Neural progenitor cell (in vitro differentiated cells): ENCODE data around the gene PLEKHO2. TPM values are rescaled to one million over a fixed set of nuclear protein-coding genes. Genes with fewer than 3 reads are reported as not detected.

Source experiments
- DNase-seq: peaks from one replicate; pipeline ENCODE4 v3.0.0-alpha.2; 2016; ENCODE audit warnings: low spot score
- H2AFZ ChIP-seq: fragments of 200-600 bp; sonication (generic); replicated peaks from 2 replicates; pipeline ENCODE4 v1.6.1; 2016; ENCODE audit warnings: antibody characterized with exemption
- H3F3A ChIP-seq: fragments of 200-600 bp; sonication (generic); 2 replicates; pipeline ENCODE4 v1.6.1; 2016; ENCODE audit warnings: antibody characterized with exemption, low read depth
- H3K27ac ChIP-seq: fragments of 200-600 bp; sonication (generic); 2 replicates; pipeline ENCODE4 v1.5.1; 2016; ENCODE audit warnings: mild to moderate bottlenecking
- H3K27me3 ChIP-seq: fragments of 200-600 bp; sonication (generic); 2 replicates; pipeline ENCODE4 v1.6.1; 2016; ENCODE audit warnings: mild to moderate bottlenecking, moderate library complexity
- H3K36me3 ChIP-seq: fragments of 200-600 bp; sonication (generic); 2 replicates; pipeline ENCODE4 v1.5.1; 2016
- H3K4me1 ChIP-seq: fragments of 200-600 bp; sonication (generic); 2 replicates; pipeline ENCODE4 v1.6.1; 2016; ENCODE audit warnings: mixed run types
- H3K4me2 ChIP-seq: fragments of 200-600 bp; sonication (generic); 2 replicates; pipeline ENCODE4 v1.6.1; 2016
- H3K4me3 ChIP-seq: fragments of 200-600 bp; sonication (generic); 2 replicates; pipeline ENCODE4 v1.5.1; 2016
- H3K79me2 ChIP-seq: fragments of 200-600 bp; sonication (generic); 2 replicates; pipeline ENCODE4 v1.6.1; 2016; ENCODE audit warnings: low read depth
- H3K9ac ChIP-seq: fragments of 200-600 bp; sonication (generic); 2 replicates; pipeline ENCODE4 v1.6.1; 2016
- H3K9me3 ChIP-seq: fragments of 200-600 bp; sonication (generic); 2 replicates; pipeline ENCODE4 v1.5.1; 2016; ENCODE audit warnings: low read depth
- H4K20me1 ChIP-seq: fragments of 200-600 bp; sonication (generic); 2 replicates; pipeline ENCODE4 v1.6.1; 2016; ENCODE audit warnings: low read depth
- H3K27ac Mint-ChIP-seq: 3 replicates; pipeline ENCODE4 v1.8.0; 2021; ENCODE audit warnings: mixed read lengths
- H3K27me3 Mint-ChIP-seq: 2 replicates; pipeline ENCODE4 v1.8.0; 2022; ENCODE audit warnings: low read depth, mild to moderate bottlenecking, inconsistent platforms, moderate library complexity, mixed read lengths; ENCODE audit not compliant: insufficient read depth
- H3K36me3 Mint-ChIP-seq: 3 replicates; pipeline ENCODE4 v1.8.0; 2021; ENCODE audit warnings: mixed read lengths
- H3K4me1 Mint-ChIP-seq: 3 replicates; pipeline ENCODE4 v1.8.0; 2021; ENCODE audit warnings: mixed read lengths
- H3K4me3 Mint-ChIP-seq: 3 replicates; pipeline ENCODE4 v1.8.0; 2021; ENCODE audit warnings: mild to moderate bottlenecking, moderate library complexity, mixed read lengths
- H3K9me3 Mint-ChIP-seq: 3 replicates; pipeline ENCODE4 v1.8.0; 2020; ENCODE audit warnings: mixed read lengths
- EZH2 ChIP-seq: fragments of 200-600 bp; sonication (generic); IDR thresholded peaks from 2 replicates; pipeline ENCODE4 v1.6.1; 2017; ENCODE audit warnings: antibody characterized with exemption, mild to moderate bottlenecking, moderate library complexity
- EZH2phosphoT487 ChIP-seq: fragments of 200-600 bp; sonication (generic); IDR thresholded peaks from 2 replicates; pipeline ENCODE4 v1.6.1; 2017; ENCODE audit warnings: antibody characterized with exemption
- total RNA-seq: library from RNA; depleted of rRNA; stranded (reverse); fragments of >200 nt; gene quantifications from 2 replicates; pipeline ENCODE4 v1.2.3, GENCODE V29; 2015; ENCODE audit warnings: low replicate concordance
- TF ChIP-seq, protein P1 (sequence below): fragments of 200-600 bp; sonication (generic); IDR thresholded peaks from 2 replicates; pipeline ENCODE4 v1.5.1; 2017; ENCODE audit warnings: antibody characterized with exemption, mild to moderate bottlenecking

Gene PLEKHO2
- total RNA-seq, 1 donor from 2014 or later, result 7.7 TPM

- Histone ChIP-seq H3K4me1 (peaks cover 52% of the 10 kb centered on the region), H2AFZ (no peak overlapping the region), H3K27me3 (no peaks in the 10 kb centered on the region), H3K9me3 (no peaks in the 10 kb centered on the region), H3K4me3 (no peak overlapping the region), H3K27ac (no peak overlapping the region), H3K9ac (no peak overlapping the region), H4K20me1 (no peaks in the 10 kb centered on the region), H3K36me3 (no peaks in the 10 kb centered on the region), H3K4me2 (no peak overlapping the region), H3K79me2 (no peaks in the 10 kb centered on the region), H3F3A (peaks cover 62% of the 10 kb centered on the region)
- DNase-seq, result no peak
- Mint-ChIP-seq H3K4me3 (no peak overlapping the region), H3K9me3 (no peaks in the 10 kb centered on the region), H3K27ac (peak overlapping the region; percentile 83), H3K4me1 (peaks cover 50% of the 10 kb centered on the region), H3K36me3 (no peaks in the 10 kb centered on the region), H3K27me3 (peaks cover 11% of the 10 kb centered on the region)
- TF ChIP-seq EZH2 (no peak), EZH2phosphoT487 (no peak)
- TF ChIP-seq, protein P1, sequence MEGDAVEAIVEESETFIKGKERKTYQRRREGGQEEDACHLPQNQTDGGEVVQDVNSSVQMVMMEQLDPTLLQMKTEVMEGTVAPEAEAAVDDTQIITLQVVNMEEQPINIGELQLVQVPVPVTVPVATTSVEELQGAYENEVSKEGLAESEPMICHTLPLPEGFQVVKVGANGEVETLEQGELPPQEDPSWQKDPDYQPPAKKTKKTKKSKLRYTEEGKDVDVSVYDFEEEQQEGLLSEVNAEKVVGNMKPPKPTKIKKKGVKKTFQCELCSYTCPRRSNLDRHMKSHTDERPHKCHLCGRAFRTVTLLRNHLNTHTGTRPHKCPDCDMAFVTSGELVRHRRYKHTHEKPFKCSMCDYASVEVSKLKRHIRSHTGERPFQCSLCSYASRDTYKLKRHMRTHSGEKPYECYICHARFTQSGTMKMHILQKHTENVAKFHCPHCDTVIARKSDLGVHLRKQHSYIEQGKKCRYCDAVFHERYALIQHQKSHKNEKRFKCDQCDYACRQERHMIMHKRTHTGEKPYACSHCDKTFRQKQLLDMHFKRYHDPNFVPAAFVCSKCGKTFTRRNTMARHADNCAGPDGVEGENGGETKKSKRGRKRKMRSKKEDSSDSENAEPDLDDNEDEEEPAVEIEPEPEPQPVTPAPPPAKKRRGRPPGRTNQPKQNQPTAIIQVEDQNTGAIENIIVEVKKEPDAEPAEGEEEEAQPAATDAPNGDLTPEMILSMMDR, result no peak
These were observed 35.2 kb upstream of the PLEKHO2 start for GRCh38 chr15:64806509-64806908.

GRCh38 chr15:64807051-64807749, 34.5 kb upstream of the PLEKHO2 start:
- Histone ChIP-seq H3K4me2 (peak overlapping the region; percentile 37), H3K27ac (no peak overlapping the region), H4K20me1 (no peaks in the 10 kb centered on the region), H3K79me2 (no peaks in the 10 kb centered on the region), H3K27me3 (no peaks in the 10 kb centered on the region), H3K9ac (no peak overlapping the region), H2AFZ (peak overlapping the region; percentile 96), H3F3A (peaks cover 60% of the 10 kb centered on the region), H3K9me3 (no peaks in the 10 kb centered on the region), H3K4me1 (peaks cover 52% of the 10 kb centered on the region), H3K4me3 (no peak overlapping the region), H3K36me3 (no peaks in the 10 kb centered on the region)
- no peak overlapping the region for H3K4me3 Mint-ChIP-seq
- peaks cover 13% of the 10 kb centered on the region for H3K27me3 Mint-ChIP-seq
- no peaks in the 10 kb centered on the region for H3K9me3 Mint-ChIP-seq
- H3K27ac Mint-ChIP-seq, result peak overlapping the region; percentile 33
- no peaks in the 10 kb centered on the region for H3K36me3 Mint-ChIP-seq
- peaks cover 47% of the 10 kb centered on the region for H3K4me1 Mint-ChIP-seq
- TF ChIP-seq EZH2phosphoT487 (no peak), EZH2 (no peak)
- TF ChIP-seq, protein P1, result no peak
- DNase-seq, result peak; percentile 51

GRCh38 chr15:64807751-64808222, 33.9 kb upstream of the PLEKHO2 start:
- H3K9me3 ChIP-seq, result no peaks in the 10 kb centered on the region
- H3K27ac ChIP-seq, result no peak overlapping the region
- Mint-ChIP-seq H3K36me3 (no peaks in the 10 kb centered on the region), H3K9me3 (no peaks in the 10 kb centered on the region), H3K4me1 (peaks cover 49% of the 10 kb centered on the region), H3K4me3 (no peak overlapping the region), H3K27ac (no peak overlapping the region), H3K27me3 (peaks cover 13% of the 10 kb centered on the region)
- TF ChIP-seq EZH2 (no peak), EZH2phosphoT487 (no peak)
- TF ChIP-seq, protein P1, result no peak
- no peak overlapping the region for H3K9ac ChIP-seq
- H4K20me1 ChIP-seq, result no peaks in the 10 kb centered on the region
- peak overlapping the region; percentile 37 for H3K4me2 ChIP-seq
- H3F3A ChIP-seq, result peaks cover 58% of the 10 kb centered on the region
- H2AFZ ChIP-seq, result peak overlapping the region; percentile 96
- H3K4me1 ChIP-seq, result peaks cover 52% of the 10 kb centered on the region
- H3K27me3 ChIP-seq, result no peaks in the 10 kb centered on the region
- no peaks in the 10 kb centered on the region for H3K79me2 ChIP-seq
- no peaks in the 10 kb centered on the region for H3K36me3 ChIP-seq
- H3K4me3 ChIP-seq, result no peak overlapping the region
- DNase-seq, result no peak
